Smooth muscle cell (in vitro differentiated cells): ENCODE measurements around the gene TBCE. TPM values are rescaled to one million over a fixed set of nuclear protein-coding genes. Genes with fewer than 3 reads are reported as not detected.

Experiments used
- DNase-seq: peaks from one replicate; lab custom pipeline; 2025; ENCODE audit not compliant: unreplicated experiment; lab: John Stamatoyannopoulos, UW
- H2AFZ ChIP-seq: fragments of 200-600 bp; sonication (generic); 2 replicates; pipeline ENCODE4 v1.6.0; 2016; ENCODE audit warnings: antibody characterized with exemption, low read depth, mild to moderate bottlenecking
- H3F3A ChIP-seq: fragments of 200-600 bp; sonication (generic); 2 replicates; pipeline ENCODE4 v1.6.0; 2017; ENCODE audit warnings: antibody characterized with exemption, low read depth
- H3K27ac ChIP-seq: fragments of 200-600 bp; sonication (generic); 2 replicates; pipeline ENCODE4 v1.5.1; 2016; ENCODE audit warnings: low read depth, mild to moderate bottlenecking
- H3K27me3 ChIP-seq: fragments of 200-600 bp; sonication (generic); 2 replicates; pipeline ENCODE4 v1.6.1; 2016; ENCODE audit warnings: low read depth, mild to moderate bottlenecking
- H3K36me3 ChIP-seq: fragments of 200-600 bp; sonication (generic); 2 replicates; pipeline ENCODE4 v1.5.1; 2016; ENCODE audit warnings: low read depth
- H3K4me1 ChIP-seq: fragments of 200-600 bp; sonication (generic); 2 replicates; pipeline ENCODE4 v1.5.1; 2016; ENCODE audit warnings: low read depth
- H3K4me2 ChIP-seq: fragments of 200-600 bp; sonication (generic); 2 replicates; pipeline ENCODE4 v1.6.0; 2016; ENCODE audit warnings: mild to moderate bottlenecking
- H3K4me3 ChIP-seq: fragments of 200-600 bp; sonication (generic); 2 replicates; pipeline ENCODE4 v1.5.1; 2016; ENCODE audit warnings: mild to moderate bottlenecking
- H3K79me2 ChIP-seq: fragments of 200-600 bp; sonication (generic); 2 replicates; pipeline ENCODE4 v1.6.0; 2016; ENCODE audit warnings: low read depth, mild to moderate bottlenecking
- H3K9ac ChIP-seq: fragments of 200-600 bp; sonication (generic); 2 replicates; pipeline ENCODE4 v1.6.0; 2016; ENCODE audit warnings: low read depth
- H3K9me3 ChIP-seq: fragments of 200-600 bp; sonication (generic); replicated peaks from 2 replicates; pipeline ENCODE4 v1.5.1; 2016; ENCODE audit warnings: low read depth
- H4K20me1 ChIP-seq: fragments of 200-600 bp; sonication (generic); 2 replicates; pipeline ENCODE4 v1.6.0; 2016; ENCODE audit warnings: low read depth
- CTCF ChIP-seq: fragments of 200-600 bp; sonication (generic); IDR thresholded peaks from 2 replicates; pipeline ENCODE4 v1.5.1; 2017; ENCODE audit warnings: borderline replicate concordance, mild to moderate bottlenecking, antibody characterized with exemption; ENCODE audit not compliant: insufficient read depth, poor library complexity, severe bottlenecking
- WGBS: methylation state at CpG from one replicate; pipeline ENCODE4 v1.1.7; 2016; ENCODE audit warnings: low lambda C conversion rate; 5-methylcytosine and 5-hydroxymethylcytosine counted together
- polyA plus RNA-seq: library from polyadenylated mRNA; unstranded; fragments of >200 nt; fragmentation: Nextera tagmentation; extraction: Ambion mirVana; gene quantifications from 2 replicates; pipeline ENCODE4 v1.2.1, GENCODE V29; 2016
- total RNA-seq: library from RNA; depleted of rRNA; stranded (reverse); fragments of >200 nt; gene quantifications from 2 replicates; pipeline ENCODE4 v1.2.3, GENCODE V29; 2014

Gene TBCE
- total and polyA plus RNA-seq, 2 experiments from 2014 or later: 24.0 to 28.4 TPM

- H3K79me2 ChIP-seq: peaks cover 72% of the 10 kb centered on the region
Measured at GRCh38 chr1:235391874-235392273, 24.6 kb downstream of the TBCE start.

GRCh38 chr1:235397733-235398132, 30.5 kb downstream of the TBCE start:
- Histone ChIP-seq H3F3A (peaks cover 7% of the 10 kb centered on the region), H3K9me3 (no peaks in the 10 kb centered on the region), H3K4me2 (peak overlapping the region; percentile 2), H3K79me2 (peaks cover 78% of the 10 kb centered on the region), H3K27ac (peak overlapping the region; percentile 90), H2AFZ (no peak overlapping the region), H3K27me3 (no peaks in the 10 kb centered on the region), H3K9ac (peak overlapping the region; percentile 36), H4K20me1 (peaks cover 18% of the 10 kb centered on the region), H3K4me1 (no peaks in the 10 kb centered on the region), H3K4me3 (no peak overlapping the region), H3K36me3 (no peaks in the 10 kb centered on the region)
- no peak for DNase-seq
- WGBS: 34% methylated on average over 2 of the region's 2 CpGs
- no peak for TF ChIP-seq CTCF

More at GRCh38 chr1:235391874-235392273, 24.6 kb downstream of the TBCE start:
- no peak overlapping the region for H3K27ac ChIP-seq
- H3K4me1 ChIP-seq: no peaks in the 10 kb centered on the region
- H3K9me3 ChIP-seq: no peaks in the 10 kb centered on the region
- 89% methylated on average over 4 of the region's 4 CpGs for WGBS
- no peak for DNase-seq
- H2AFZ ChIP-seq: no peak overlapping the region
- peaks cover 9% of the 10 kb centered on the region for H4K20me1 ChIP-seq
- H3K27me3 ChIP-seq: no peaks in the 10 kb centered on the region
- no peak overlapping the region for H3K4me2 ChIP-seq
- no peaks in the 10 kb centered on the region for H3K36me3 ChIP-seq
- TF ChIP-seq CTCF: no peak
- no peak overlapping the region for H3K4me3 ChIP-seq
- H3F3A ChIP-seq: no peaks in the 10 kb centered on the region
- no peak overlapping the region for H3K9ac ChIP-seq

GRCh38 chr1:235399661-235400060, 32.4 kb downstream of the TBCE start:
- no peak overlapping the region for H3K4me2 ChIP-seq
- peaks cover 18% of the 10 kb centered on the region for H4K20me1 ChIP-seq
- no peak overlapping the region for H2AFZ ChIP-seq
- TF ChIP-seq CTCF: no peak
- no peak for DNase-seq
- no peak overlapping the region for H3K4me3 ChIP-seq
- WGBS: 86% methylated on average over 6 of the region's 6 CpGs
- H3K27ac ChIP-seq: peak overlapping the region; percentile 90
- H3K27me3 ChIP-seq: no peaks in the 10 kb centered on the region
- no peaks in the 10 kb centered on the region for H3K9me3 ChIP-seq
- H3K9ac ChIP-seq: no peak overlapping the region
- H3K4me1 ChIP-seq: no peaks in the 10 kb centered on the region
- no peaks in the 10 kb centered on the region for H3K36me3 ChIP-seq
- peaks cover 7% of the 10 kb centered on the region for H3F3A ChIP-seq
- H3K79me2 ChIP-seq: peaks cover 64% of the 10 kb centered on the region

GRCh38 chr1:235401251-235401650, 34.0 kb downstream of the TBCE start:
- peaks cover 18% of the 10 kb centered on the region for H4K20me1 ChIP-seq
- no peaks in the 10 kb centered on the region for H3K4me1 ChIP-seq
- peaks cover 57% of the 10 kb centered on the region for H3K79me2 ChIP-seq
- H3K4me2 ChIP-seq: no peak overlapping the region
- no peak overlapping the region for H3K9ac ChIP-seq
- 92% methylated on average over 4 of the region's 4 CpGs for WGBS
- TF ChIP-seq CTCF: no peak
- no peak for DNase-seq
- H3F3A ChIP-seq: peaks cover 7% of the 10 kb centered on the region
- no peaks in the 10 kb centered on the region for H3K27me3 ChIP-seq
- no peaks in the 10 kb centered on the region for H3K9me3 ChIP-seq
- H3K27ac ChIP-seq: no peak overlapping the region
- H3K36me3 ChIP-seq: no peaks in the 10 kb centered on the region
- no peak overlapping the region for H3K4me3 ChIP-seq
- H2AFZ ChIP-seq: no peak overlapping the region
